ENCODE measurements around the gene CRYGS.

The CRYGS gene

GRCh38 chr3:186506857-186507256 lies 37.3 kb downstream of the CRYGS start:
- Histone ChIP-seq H3K4me1 (ENCODE audit: control insufficient read depth, insufficient read depth, low read length) (no peaks in the 10 kb centered on the region), H3K9me3 (ENCODE audit: control insufficient read depth, insufficient read depth, low read depth, low read length) (no peaks in the 10 kb centered on the region), H3K36me3 (ENCODE audit: control insufficient read depth in 2 of 2, insufficient read depth in 1 of 2, low read length in 2 of 2) (no peaks in the 10 kb centered on the region), H3K27ac (ENCODE audit: extremely low read depth, low read depth, low read length) (no peak overlapping the region), H3K4me3 (ENCODE audit: low read depth, low read length) (no peak overlapping the region)
- no peak for TF ChIP-seq ZNF830 (tag by site-specific recombination; IDR thresholded peaks at IDR 0.05; ENCODE audit: low read depth)
- TF ChIP-seq AEBP2 (tag by site-specific recombination; IDR thresholded peaks at IDR 0.05; ENCODE audit: borderline replicate concordance): no peak
- TF ChIP-seq ZNF548 (tag by site-specific recombination; IDR thresholded peaks at IDR 0.05): no peak
- TF ChIP-seq ZNF366 (tag by site-specific recombination; conservative IDR thresholded peaks at IDR 0.05): no peak
- TF ChIP-seq ZNF521 (tag by site-specific recombination; IDR thresholded peaks at IDR 0.05): no peak
- TF ChIP-seq ZNF138 (tag by site-specific recombination; IDR thresholded peaks at IDR 0.05; ENCODE audit: borderline replicate concordance): no peak
- TF ChIP-seq ZNF658 (tag by site-specific recombination; IDR thresholded peaks at IDR 0.05): no peak
- no peak for TF ChIP-seq ZNF768 (tag by site-specific recombination; IDR thresholded peaks at IDR 0.05)
- TF ChIP-seq ZBTB48 (tag by site-specific recombination; IDR thresholded peaks at IDR 0.05): no peak
- no peak for TF ChIP-seq ZNF18 (tag by site-specific recombination; IDR thresholded peaks at IDR 0.05)
- TF ChIP-seq ZNF529 (tag by site-specific recombination; IDR thresholded peaks at IDR 0.05; ENCODE audit: insufficient replicate concordance): no peak
- TF ChIP-seq ZNF639 (tag by site-specific recombination; IDR thresholded peaks at IDR 0.05): no peak
- no peak for TF ChIP-seq ZNF174 (tag by site-specific recombination; IDR thresholded peaks at IDR 0.05)
- TF ChIP-seq INSM2 (tag by site-specific recombination; IDR thresholded peaks at IDR 0.05): no peak
- TF ChIP-seq PRDM4 (tag by site-specific recombination; IDR thresholded peaks at IDR 0.05): no peak
- no peak for TF ChIP-seq SP2 (tag by site-specific recombination; IDR thresholded peaks at IDR 0.05)
- no peak for TF ChIP-seq ZNF416 (tag by site-specific recombination; IDR thresholded peaks at IDR 0.05)
- ChIA-PET CTCF (no interaction called here), POLR2A (no interaction called here)

GRCh38 chr3:186506191-186506739 lies 37.9 kb downstream of the CRYGS start:
- Histone ChIP-seq H3K4me3 (ENCODE audit: low read depth, low read length) (no peak overlapping the region), H3K4me1 (ENCODE audit: control insufficient read depth, insufficient read depth, low read length) (no peaks in the 10 kb centered on the region), H3K27ac (ENCODE audit: extremely low read depth, low read depth, low read length) (no peak overlapping the region), H3K9me3 (ENCODE audit: control insufficient read depth, insufficient read depth, low read depth, low read length) (no peaks in the 10 kb centered on the region), H3K36me3 (ENCODE audit: control insufficient read depth in 2 of 2, insufficient read depth in 1 of 2, low read length in 2 of 2) (no peaks in the 10 kb centered on the region)
- POLR2A ChIA-PET: no interaction called here
- CTCF ChIA-PET: no interaction called here
- TF ChIP-seq ZFHX2 (tag by site-specific recombination; conservative IDR thresholded peaks at IDR 0.05): no peak
